ENCODE data around the gene SAA1.
"Not testable (repeated sequence)": the region's sequence is repeated elsewhere in the genome, so short reads cannot be mapped to it uniquely, and the experiment has no call there.

Gene SAA1

GRCh38 chr11:18261721-18262120 is 4.3 kb upstream of the SAA1 start:
- DNase-seq, result no peak

DNA sequence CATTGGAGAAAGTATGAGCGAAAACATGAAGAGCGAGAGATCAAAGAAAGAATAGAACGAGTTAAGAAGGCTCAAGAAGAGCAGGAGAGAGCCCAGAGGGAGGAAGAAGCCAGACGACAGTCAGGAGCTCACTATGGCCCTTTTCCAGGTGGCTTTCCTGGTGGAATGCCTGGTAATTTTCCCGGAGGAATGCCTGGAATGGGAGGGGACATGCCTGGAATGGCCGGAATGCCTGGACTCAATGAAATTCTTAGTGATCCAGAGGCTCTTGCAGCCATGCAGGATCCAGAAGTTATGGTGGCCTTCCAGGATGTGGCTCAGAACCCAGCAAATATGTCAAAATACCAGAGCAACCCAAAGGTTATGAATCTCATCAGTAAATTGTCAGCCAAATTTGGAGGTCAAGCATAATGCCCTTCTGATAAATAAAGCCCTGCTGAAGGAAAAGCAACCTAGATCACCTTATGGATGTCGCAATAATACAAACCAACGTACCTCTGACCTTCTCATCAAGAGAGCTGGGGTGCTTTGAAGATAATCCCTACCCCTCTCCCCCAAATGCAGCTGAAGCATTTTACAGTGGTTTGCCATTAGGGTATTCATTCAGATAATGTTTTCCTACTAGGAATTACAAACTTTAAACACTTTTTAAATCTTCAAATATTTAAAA is 3.2 kb upstream of the SAA1 start:
- not testable (repeated sequence) for DNase-seq

DNA sequence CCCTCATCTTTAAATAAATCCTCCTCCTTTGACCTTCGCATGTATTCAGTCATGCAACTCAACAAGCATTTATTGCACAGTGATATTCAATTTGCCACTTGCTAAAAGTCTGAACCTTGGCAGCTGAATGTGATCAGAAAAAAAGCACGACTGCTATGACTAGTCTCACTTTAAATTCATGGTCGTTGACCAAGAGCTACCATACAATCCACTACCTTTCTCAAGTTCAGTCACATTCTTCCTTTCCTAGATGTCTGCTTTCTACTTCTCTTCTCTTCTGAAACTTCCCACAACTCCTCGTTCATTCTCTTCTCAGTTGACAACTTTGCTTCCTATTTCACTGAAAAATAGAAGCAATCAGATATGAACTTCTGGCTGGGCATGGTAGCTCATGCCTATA is 2.0 kb upstream of the SAA1 start:
- DNase-seq, result no peak

GRCh38 chr11:18264677-18265555 is 1.1 kb upstream of the SAA1 start:
- DNase-seq, result no peak

DNA sequence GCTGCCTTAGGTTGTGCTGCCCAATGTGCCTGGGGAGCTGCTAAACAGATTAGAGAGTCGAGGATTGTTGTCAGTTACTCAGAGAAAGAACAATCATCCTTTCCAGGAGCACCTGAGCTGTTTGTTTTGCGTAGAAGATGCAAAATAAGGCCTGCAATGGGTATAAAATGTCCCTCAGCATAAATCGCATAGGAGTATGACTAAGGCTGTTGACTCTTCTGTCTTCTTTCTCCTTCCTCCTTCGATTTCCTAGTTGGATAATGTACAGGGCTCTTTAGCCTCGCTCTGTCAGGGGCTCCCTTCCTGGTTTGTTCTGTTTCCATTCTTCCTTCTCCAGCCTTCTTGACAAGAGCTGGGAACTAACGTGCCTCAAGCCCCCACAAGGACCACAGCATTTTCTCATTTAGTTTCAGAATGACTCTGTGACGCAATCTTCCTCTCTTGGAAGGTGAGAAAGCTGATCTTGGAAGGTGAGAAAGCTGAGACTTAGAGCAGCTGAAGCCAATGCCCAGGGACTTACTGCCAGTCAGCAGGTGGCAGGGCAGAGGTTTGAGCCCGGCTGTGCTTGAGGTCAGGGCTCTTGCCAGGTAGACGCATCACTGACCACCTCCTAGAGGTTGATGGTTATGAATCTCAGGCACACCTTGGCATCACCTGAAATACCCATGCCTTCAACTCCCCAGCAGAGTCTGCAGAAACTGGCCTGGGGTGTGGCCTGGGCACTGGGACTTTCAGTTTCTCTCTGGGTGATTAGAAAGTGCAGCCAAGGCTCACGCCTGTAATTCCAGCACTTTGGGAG is 1.5 kb downstream of the SAA1 start:
- not testable (repeated sequence) for DNase-seq

DNA sequence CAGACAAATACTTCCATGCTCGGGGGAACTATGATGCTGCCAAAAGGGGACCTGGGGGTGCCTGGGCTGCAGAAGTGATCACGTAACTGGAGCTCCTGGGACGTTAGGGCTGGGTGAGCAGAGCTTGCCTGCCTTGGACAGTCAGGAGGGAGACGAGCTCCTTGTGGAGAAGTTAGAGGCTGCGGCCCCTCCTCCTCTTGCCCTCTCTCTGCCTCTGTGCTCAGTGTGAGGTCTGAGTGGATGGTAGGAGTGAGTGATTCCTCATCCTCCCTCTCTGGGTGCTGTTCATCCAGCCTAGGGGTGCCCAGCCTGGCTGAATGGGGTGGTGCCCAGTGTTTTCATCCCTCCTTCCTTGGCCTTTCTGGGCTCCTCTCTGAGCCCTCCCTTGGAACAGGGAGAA is 3.2 kb downstream of the SAA1 start:
- DNase-seq, result not testable (repeated sequence)

DNA sequence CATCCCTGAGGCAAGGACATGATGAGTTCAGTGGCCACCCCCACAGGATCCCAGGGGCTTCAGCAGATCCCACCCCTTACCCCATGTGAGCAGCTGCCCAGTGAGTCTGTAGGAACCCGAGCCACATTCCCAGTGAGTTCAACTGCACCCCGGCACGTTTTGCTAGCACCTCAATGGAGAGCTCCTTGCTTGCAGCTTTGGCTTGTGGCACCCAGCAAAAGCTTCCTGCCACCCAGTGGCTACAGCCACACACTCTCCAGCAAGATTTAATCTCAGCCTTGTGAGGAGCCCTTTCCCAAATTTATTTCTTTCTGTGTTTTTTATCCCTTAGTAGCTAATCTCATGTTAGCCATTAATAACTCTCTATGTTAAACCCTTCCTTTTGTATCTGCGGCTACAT is 4.0 kb downstream of the SAA1 start:
- DNase-seq, result no peak

DNA sequence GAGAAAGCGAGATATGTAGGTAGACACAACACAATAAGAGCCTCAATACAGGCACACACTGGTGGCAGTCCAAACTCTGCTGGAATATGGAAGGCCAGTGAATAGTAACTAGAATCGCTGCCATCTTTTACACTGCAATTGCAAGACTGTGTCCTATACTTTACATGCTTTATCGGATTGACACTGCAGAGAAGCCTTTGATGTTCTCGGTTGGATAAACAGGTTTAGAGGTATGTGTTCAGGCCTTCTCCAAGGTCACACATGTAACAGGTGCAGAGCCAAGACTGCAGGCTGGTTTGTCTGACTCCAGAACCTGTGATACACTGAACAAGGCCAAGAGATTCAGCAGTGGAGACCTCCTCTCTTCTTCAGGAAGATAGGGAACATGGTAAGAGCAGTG is 5.1 kb downstream of the SAA1 start:
- no peak for DNase-seq

GRCh38 chr11:18277565-18278271 is 11.7 kb downstream of the SAA1 start:
- DNase-seq, result no peak

DNA sequence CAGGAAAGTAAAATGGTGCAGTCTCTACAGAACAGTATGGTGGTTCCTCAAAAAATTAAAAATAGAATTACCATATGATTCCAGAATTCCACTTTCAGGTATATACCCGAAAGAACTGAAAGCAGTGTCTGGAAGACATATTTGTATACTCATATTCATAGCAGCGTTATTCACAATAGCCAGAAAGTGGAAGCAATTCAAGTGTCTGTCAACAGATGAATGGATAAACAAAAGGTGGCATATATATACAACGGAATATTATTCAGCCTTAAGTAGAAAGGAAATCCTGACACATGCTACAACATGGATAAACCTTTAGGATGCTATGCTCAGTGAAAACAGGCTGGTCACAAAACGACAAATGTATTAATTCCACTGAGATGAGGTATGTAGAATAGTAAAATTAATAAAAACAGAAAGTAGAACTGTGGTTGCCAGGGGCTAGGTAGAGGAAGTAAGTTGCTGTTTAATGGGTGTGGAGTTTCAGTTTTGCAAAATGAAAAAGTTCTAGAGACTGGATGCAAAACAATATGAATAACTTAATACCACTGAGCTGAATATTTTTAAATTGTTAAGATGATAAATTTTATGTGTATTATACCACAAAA is 14.5 kb downstream of the SAA1 start:
- no peak for DNase-seq

DNA sequence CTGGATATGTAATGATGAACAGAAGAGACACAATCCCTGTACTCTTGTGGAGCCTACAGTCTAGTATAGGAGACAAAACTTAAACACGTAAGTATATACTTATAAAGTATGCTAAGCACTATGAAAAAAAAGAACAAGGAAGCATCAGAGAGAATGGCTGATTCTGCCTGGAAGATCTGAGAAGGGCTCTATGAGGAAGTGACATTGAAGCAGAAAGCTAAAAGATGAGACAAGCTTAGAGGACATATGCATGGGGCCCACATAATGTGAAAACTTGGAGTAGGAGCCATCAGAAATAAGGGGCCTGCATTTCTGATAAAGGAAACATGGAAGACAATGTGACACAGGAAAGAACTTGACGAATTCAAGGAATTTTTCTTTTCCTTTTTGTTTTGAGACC is 16.6 kb downstream of the SAA1 start:
- DNase-seq, result no peak

- no peak for DNase-seq
These were observed 19.8 kb downstream of the SAA1 start for GRCh38 chr11:18285841-18286240.

GRCh38 chr11:18288911-18289310 is 22.8 kb downstream of the SAA1 start:
- DNase-seq, result no peak

DNA sequence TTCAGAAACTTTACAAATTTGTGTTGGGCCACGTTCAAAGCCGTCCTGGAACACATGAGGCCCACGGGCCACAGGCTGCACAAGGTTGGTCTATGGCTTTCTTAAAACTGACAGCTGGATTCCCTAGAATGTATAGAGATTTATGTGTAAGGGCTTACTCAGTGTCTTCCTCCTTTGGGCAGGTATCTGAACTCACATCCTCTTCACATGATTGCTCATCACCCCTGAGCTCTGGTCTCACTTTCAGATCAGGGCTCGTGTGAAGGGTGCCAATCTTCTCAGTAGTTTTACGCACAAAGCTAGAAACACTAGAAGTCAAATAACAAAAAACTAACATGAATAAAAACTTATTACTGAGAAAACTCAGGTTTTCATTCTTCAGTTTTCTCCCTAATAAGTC is 28.8 kb downstream of the SAA1 start:
- DNase-seq, result no peak

DNA sequence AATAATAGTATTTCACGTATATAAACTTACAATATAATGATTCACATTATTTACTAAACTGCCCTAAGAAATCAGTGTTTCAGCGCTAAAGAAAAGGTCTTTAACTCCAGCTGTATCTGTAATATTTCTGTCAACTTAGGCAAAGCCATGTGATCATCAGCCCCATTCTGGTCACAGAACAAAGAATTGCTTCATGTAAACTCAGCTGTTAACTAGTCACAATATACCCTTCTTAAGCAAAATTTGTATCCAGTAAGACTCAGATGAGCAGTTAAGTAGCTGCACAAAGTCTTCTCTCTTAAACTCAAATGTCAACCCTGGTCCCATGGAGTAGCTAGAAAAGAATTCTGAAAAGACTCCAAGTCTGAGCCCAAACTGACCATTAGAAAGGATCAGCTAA is 29.3 kb downstream of the SAA1 start:
- DNase-seq, result no peak

GRCh38 chr11:18299721-18300120 is 33.7 kb downstream of the SAA1 start:
- no peak for DNase-seq

GRCh38 chr11:18304745-18305144 is 38.7 kb downstream of the SAA1 start:
- DNase-seq, result no peak

DNA sequence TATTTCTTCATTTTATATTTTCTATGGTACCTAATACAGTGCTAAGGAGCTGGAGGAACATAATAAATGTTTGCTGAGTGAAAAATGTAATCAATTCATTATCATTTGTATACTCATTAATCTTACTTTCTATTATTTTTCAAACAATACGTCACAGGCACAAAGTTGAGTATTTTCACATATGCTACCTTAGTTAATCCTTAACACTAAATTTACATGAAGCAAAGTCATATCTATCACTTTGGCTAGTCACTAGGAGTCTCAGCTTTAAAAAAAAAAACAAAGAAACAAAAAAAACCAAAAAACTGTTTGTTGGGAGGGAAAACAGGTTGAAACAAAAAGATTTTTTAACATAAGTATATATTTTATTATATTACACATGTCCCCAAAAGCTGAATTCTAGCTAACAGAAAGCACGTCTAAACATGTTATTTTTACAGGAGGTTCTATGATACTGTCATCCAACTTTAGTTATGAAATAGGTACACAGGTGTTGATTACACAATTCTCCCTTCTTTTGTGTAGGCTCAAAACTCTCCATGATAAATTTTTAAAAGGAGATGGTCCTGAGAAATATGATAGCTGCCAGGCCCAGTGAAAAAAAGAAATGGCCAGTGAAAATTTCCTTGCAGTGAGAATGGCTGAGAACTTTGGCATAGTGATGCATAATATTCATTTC is 41.5 kb downstream of the SAA1 start:
- no peak for DNase-seq

DNA sequence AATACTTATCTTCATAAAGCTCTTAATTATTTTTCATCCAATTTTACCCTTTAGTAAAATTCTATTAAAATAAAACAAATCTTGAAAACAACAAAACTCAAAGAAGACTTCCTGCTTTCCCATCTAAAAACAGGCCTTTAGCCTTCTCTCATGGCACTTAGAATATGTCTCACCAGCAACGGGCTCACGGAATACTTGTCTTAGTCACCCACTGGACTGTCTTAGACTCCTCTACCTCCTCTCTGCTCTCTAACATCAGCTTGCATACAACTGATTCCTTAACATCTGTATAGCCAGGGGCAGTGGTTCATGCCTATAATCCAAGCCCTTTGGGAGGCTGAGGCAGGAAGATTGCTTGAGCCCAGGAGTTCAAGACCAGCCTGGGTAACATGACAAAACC is 42.2 kb downstream of the SAA1 start:
- no peak for DNase-seq

DNA sequence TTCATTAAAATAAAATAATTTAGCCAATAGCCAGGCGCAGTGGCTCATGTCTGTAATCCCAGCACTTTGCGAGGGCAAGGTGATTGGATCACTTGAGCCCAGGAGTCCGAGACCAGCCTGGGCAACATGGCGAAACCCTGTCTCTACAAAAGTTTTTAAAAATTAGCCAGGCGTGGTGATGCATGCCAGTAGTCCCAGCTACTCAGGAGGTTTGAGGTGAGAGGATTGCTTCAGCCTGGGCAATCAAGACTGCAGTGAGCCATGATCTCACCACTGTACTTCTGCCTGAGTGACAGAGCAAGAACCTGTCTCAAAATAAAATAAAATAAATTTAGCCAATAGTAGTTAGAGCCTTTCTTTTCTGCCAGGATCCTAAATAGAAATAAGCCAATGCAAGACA is 43.6 kb downstream of the SAA1 start:
- DNase-seq, result no peak

GRCh38 chr11:18310800-18311340 is 44.8 kb downstream of the SAA1 start:
- no peak for DNase-seq

GRCh38 chr11:18312012-18312411 is 45.9 kb downstream of the SAA1 start:
- no peak for DNase-seq

All from NCI-H1417 treated with DMSO at 0.1 percent for 48 hours (cell line).